ENCODE results near the gene RARA.

The RARA gene

DNA sequence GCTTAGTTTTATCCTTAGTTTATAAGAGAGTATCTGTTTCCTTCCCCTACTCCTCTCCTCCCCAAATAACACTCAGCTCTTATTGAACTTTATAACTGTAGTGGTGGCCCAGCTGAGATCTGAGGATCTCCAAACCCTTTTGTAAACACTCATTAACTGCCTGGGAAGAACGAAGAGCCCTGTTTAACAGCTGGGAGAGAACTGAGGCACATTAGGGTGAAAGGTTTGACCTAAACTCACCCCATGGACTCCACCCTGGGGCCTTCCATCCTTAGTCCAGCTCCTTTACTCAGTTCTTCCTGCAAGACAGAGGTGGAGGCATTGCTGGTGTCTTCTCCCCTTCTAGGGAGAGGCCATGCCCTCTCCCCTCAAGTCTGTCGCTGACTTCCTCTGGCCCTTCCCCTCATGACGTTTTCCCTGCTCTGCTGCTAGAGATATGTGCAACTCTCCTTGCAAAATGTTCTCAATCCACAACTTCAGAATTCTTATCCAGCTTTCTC lies 1.2 kb upstream of the RARA start:
- H3K9ac ChIP-seq (ENCODE audit: low read depth in 1 of 2, low read length in 2 of 2): peak overlapping the region; percentile 28 to 34
- no peaks in the 10 kb centered on the region for H3K27me3 ChIP-seq (ENCODE audit: control insufficient read depth in 2 of 2, insufficient read depth in 2 of 2, low read length in 2 of 2)
- H3K4me3 ChIP-seq (ENCODE audit: low read length in 2 of 2): peak overlapping the region in 1 of 2 donors; percentile 13
- no peaks in the 10 kb centered on the region for H3K36me3 ChIP-seq (ENCODE audit: control insufficient read depth in 2 of 2, insufficient read depth in 2 of 2, low read length in 2 of 2)
- H3K4me1 ChIP-seq (ENCODE audit: control insufficient read depth in 2 of 2, insufficient read depth in 2 of 2, low read length in 2 of 2): peaks cover 65 to 71% of the 10 kb centered on the region in 2 donors
- H3K9me3 ChIP-seq (ENCODE audit: control insufficient read depth in 2 of 2, low read length in 2 of 2): no peaks in the 10 kb centered on the region
- peak overlapping the region; percentile 58 to 74 for H3K27ac ChIP-seq (ENCODE audit: low read depth in 2 of 2, low read length in 2 of 2)

DNA sequence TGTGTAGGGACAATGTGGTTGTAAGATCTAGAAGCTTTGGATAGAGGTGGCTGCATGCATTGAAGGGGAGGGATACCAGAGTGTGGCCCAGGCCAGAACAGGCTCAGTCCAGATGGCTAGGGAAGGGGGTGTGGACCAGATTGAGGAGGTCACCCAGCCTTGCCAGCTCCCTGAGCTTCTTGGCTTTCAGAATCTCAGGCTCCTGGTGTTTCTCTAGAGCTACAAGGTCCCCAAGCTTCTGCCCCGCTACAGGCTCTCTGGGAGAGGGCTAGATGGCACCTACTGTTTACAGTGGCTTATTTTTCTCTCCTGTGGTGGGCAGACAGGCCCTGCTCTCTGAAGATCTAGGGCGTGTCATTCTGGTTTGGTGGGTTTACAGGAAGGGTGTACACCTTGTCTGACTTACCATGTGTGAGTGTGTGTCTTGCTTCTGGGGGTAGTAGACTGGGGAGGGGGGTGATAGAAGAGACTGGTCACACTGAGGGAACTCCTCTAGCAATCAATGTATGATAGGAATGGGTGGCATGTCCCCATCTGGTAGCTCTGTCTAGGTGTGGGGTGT lies 1.1 kb downstream of the RARA start:
- Histone ChIP-seq H3K9me3 (ENCODE audit: control insufficient read depth in 2 of 2, low read length in 2 of 2) (no peaks in the 10 kb centered on the region), H3K36me3 (ENCODE audit: control insufficient read depth in 2 of 2, insufficient read depth in 2 of 2, low read length in 2 of 2) (no peaks in the 10 kb centered on the region), H3K4me3 (ENCODE audit: low read length in 2 of 2) (peak overlapping the region; percentile 74 to 84), H3K4me1 (ENCODE audit: control insufficient read depth in 2 of 2, insufficient read depth in 2 of 2, low read length in 2 of 2) (peaks cover 70 to 73% of the 10 kb centered on the region in 2 donors), H3K9ac (ENCODE audit: low read depth in 1 of 2, low read length in 2 of 2) (peak overlapping the region; percentile 32 to 72), H3K27ac (ENCODE audit: low read depth in 2 of 2, low read length in 2 of 2) (no peak overlapping the region), H3K27me3 (ENCODE audit: control insufficient read depth in 2 of 2, insufficient read depth in 2 of 2, low read length in 2 of 2) (no peaks in the 10 kb centered on the region)

DNA sequence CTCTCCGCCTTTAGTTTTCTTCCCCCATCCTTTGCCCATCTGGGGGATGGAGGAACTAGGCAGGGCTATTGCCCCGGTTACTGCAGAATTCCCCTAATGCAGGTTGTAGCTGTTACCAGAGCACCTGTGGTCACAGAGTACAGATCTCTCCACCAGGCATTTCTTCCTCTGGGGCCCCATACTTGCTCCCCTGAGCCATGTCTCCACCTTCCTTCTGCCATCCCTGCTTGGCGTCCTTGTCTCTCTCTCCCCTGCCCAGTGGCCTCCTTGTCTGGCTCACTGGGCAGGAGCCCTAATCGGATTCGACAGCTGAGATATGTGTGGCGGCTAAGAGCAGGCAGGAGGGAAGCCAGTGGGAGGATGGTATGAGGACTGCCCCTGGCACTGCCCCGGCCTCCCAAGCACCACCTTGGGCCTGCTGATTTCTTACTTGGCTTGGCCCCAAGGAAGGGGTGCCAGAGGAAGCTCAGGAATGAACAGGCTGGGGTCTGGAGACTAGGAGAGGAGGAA lies 2.0 kb downstream of the RARA start:
- Histone ChIP-seq H3K4me1 (ENCODE audit: control insufficient read depth in 2 of 2, insufficient read depth in 2 of 2, low read length in 2 of 2) (peaks cover 76 to 79% of the 10 kb centered on the region in 2 donors), H3K36me3 (ENCODE audit: control insufficient read depth in 2 of 2, insufficient read depth in 2 of 2, low read length in 2 of 2) (no peaks in the 10 kb centered on the region), H3K9ac (ENCODE audit: low read depth in 1 of 2, low read length in 2 of 2) (no peak overlapping the region), H3K27ac (ENCODE audit: low read depth in 2 of 2, low read length in 2 of 2) (peak overlapping the region in 1 of 2 donors; percentile 23), H3K4me3 (ENCODE audit: low read length in 2 of 2) (no peak overlapping the region), H3K27me3 (ENCODE audit: control insufficient read depth in 2 of 2, insufficient read depth in 2 of 2, low read length in 2 of 2) (no peaks in the 10 kb centered on the region), H3K9me3 (ENCODE audit: control insufficient read depth in 2 of 2, low read length in 2 of 2) (no peaks in the 10 kb centered on the region)

DNA sequence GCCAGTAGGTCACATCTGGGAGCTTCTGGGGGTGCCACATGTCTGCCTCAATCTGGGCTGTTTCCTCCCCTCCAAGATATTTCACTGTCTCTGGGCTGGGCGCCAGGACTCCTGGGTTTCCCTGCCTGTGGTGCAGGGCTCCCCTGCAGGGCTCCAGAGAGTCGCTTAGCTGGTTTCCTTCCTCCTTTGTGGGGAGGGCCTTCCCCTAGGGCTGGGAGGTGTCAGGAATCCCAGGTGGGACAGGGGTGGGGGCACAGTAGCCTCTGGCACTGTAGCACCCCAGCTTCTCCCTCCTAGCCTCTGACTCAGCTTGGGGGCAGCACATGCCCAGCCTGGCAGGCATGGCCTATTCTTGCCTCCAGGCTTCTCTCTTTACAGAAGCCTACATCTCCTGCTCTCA lies 2.6 kb downstream of the RARA start:
- Histone ChIP-seq H3K4me3 (ENCODE audit: low read length in 2 of 2) (no peak overlapping the region), H3K9ac (ENCODE audit: low read depth in 1 of 2, low read length in 2 of 2) (no peak overlapping the region), H3K4me1 (ENCODE audit: control insufficient read depth in 2 of 2, insufficient read depth in 2 of 2, low read length in 2 of 2) (peaks cover 77 to 80% of the 10 kb centered on the region in 2 donors), H3K9me3 (ENCODE audit: control insufficient read depth in 2 of 2, low read length in 2 of 2) (no peaks in the 10 kb centered on the region), H3K36me3 (ENCODE audit: control insufficient read depth in 2 of 2, insufficient read depth in 2 of 2, low read length in 2 of 2) (no peaks in the 10 kb centered on the region), H3K27me3 (ENCODE audit: control insufficient read depth in 2 of 2, insufficient read depth in 2 of 2, low read length in 2 of 2) (no peaks in the 10 kb centered on the region), H3K27ac (ENCODE audit: low read depth in 2 of 2, low read length in 2 of 2) (peak overlapping the region in 1 of 2 donors; percentile 23)

DNA sequence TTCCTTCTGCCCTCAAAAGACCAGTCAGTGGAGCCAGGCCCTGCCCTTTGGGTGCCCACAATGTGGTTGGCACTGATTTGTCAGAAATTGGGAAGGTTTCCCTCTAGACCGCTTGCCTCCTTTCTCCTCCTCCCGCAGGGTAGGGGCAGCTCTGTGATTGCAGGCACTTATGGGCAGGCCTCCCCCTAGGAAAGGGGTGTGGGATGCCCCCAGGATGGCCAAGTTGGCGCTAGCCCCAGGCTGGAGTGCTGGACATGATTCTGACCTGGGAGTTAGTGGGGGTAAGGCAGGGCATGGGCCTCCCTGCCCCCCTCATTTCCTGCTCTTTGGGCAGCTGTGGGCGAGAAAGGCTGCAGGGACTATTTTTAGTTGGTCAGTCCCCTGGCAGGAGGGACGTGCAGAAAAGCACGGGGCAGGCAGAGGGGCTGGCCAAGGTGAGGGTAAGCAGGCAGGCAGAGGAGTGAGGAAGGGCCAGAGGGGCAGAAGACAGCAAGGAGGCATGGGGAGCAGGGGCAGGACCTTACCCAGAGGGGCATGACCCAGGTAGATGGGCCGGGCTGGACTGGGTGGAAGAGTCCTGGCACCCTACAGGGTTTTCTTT lies 3.3 kb downstream of the RARA start:
- Histone ChIP-seq H3K36me3 (ENCODE audit: control insufficient read depth in 2 of 2, insufficient read depth in 2 of 2, low read length in 2 of 2) (no peaks in the 10 kb centered on the region), H3K9me3 (ENCODE audit: control insufficient read depth in 2 of 2, low read length in 2 of 2) (no peaks in the 10 kb centered on the region), H3K27ac (ENCODE audit: low read depth in 2 of 2, low read length in 2 of 2) (peak overlapping the region in 1 of 2 donors; percentile 23), H3K4me3 (ENCODE audit: low read length in 2 of 2) (no peak overlapping the region), H3K27me3 (ENCODE audit: control insufficient read depth in 2 of 2, insufficient read depth in 2 of 2, low read length in 2 of 2) (no peaks in the 10 kb centered on the region), H3K9ac (ENCODE audit: low read depth in 1 of 2, low read length in 2 of 2) (no peak overlapping the region), H3K4me1 (ENCODE audit: control insufficient read depth in 2 of 2, insufficient read depth in 2 of 2, low read length in 2 of 2) (peaks cover 77 to 80% of the 10 kb centered on the region in 2 donors)

DNA sequence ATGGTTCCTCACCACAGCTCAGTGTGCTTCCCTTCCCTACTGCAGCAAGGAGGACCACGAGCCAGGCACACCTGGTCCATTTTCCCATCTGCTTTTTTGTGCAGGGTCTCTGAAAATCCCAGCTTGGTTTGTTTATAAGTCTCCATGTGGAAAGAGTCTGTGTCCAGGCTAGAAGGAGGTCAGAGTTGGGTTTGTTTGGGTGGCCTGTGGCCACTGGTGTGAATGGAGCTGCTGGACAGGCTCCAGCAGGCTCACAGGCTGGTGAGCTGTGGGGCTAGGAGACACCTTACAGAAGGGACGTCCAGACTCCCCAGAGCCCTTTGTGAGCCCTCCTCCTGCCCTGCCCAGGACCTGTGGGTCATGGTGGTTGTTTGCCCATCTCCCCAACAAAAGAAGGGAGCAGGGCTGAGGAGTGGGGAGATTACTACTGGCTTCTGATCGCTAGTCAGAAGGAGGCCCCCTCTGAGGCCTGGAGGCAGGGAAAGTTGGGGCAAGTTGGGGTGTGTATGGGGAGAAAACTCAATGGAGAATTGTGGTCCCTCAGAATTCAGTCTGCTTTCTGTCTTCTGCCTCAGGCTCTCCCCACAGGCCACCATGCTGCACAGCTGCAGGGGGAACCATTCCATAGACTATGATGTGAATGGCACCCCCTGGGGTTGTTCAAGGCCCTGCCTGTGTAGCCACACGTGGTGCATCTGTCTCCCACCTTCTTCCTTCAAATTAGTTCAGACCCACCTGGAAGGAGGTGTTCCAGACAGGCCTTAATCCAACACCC lies 4.1 kb downstream of the RARA start:
- Histone ChIP-seq H3K4me1 (ENCODE audit: control insufficient read depth in 2 of 2, insufficient read depth in 2 of 2, low read length in 2 of 2) (peaks cover 74 to 77% of the 10 kb centered on the region in 2 donors), H3K36me3 (ENCODE audit: control insufficient read depth in 2 of 2, insufficient read depth in 2 of 2, low read length in 2 of 2) (no peaks in the 10 kb centered on the region), H3K9me3 (ENCODE audit: control insufficient read depth in 2 of 2, low read length in 2 of 2) (no peaks in the 10 kb centered on the region), H3K27ac (ENCODE audit: low read depth in 2 of 2, low read length in 2 of 2) (no peak overlapping the region), H3K4me3 (ENCODE audit: low read length in 2 of 2) (no peak overlapping the region), H3K9ac (ENCODE audit: low read depth in 1 of 2, low read length in 2 of 2) (no peak overlapping the region), H3K27me3 (ENCODE audit: control insufficient read depth in 2 of 2, insufficient read depth in 2 of 2, low read length in 2 of 2) (no peaks in the 10 kb centered on the region)

DNA sequence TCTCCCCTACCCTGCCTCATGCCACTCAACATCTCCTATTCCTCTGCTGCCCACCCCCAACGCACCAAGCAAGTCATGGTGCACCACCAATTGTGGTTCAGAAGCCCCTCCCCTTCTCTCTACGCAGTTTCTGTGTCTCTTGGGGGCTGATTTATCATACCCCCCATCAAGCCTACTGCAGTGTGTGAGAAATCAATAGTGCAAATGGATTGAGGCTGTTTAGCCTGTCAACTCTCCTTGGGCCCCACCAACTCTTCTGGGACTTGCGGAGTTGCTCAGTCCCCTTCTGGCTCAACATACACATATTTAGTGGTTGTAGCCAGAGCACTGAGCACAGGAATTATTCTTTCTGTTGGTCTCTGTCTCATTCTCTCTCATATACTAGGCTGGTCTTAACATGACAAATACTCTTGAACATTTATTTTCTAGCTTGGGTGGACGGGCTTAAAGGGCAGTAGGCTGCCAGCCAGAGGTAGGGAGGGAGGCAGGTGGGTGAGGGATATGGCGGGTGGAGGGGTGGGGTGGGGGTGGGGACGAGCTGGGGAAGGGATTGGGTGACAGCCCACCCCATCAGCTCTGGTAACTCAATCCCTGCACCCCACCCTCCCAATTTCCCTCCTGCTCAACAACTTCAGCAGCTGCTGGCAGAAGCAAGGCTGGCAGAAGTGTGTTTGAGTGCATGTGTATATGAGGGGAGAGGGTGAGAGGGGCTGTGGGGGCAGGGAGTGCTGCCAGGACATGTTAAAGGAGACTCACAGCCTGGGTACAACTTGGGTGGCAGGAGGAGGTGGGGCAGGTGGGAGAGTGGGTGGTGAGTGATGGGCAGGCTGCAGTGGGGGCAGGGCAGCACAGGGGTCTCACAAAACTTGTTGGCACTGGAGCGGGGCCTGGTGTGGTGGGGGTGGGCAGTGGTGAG lies 4.9 kb downstream of the RARA start:
- Histone ChIP-seq H3K9me3 (ENCODE audit: control insufficient read depth in 2 of 2, low read length in 2 of 2) (no peaks in the 10 kb centered on the region), H3K4me3 (ENCODE audit: low read length in 2 of 2) (no peak overlapping the region), H3K36me3 (ENCODE audit: control insufficient read depth in 2 of 2, insufficient read depth in 2 of 2, low read length in 2 of 2) (no peaks in the 10 kb centered on the region), H3K27me3 (ENCODE audit: control insufficient read depth in 2 of 2, insufficient read depth in 2 of 2, low read length in 2 of 2) (no peaks in the 10 kb centered on the region), H3K27ac (ENCODE audit: low read depth in 2 of 2, low read length in 2 of 2) (no peak overlapping the region), H3K9ac (ENCODE audit: low read depth in 1 of 2, low read length in 2 of 2) (no peak overlapping the region), H3K4me1 (ENCODE audit: control insufficient read depth in 2 of 2, insufficient read depth in 2 of 2, low read length in 2 of 2) (peaks cover 68 to 75% of the 10 kb centered on the region in 2 donors)

DNA sequence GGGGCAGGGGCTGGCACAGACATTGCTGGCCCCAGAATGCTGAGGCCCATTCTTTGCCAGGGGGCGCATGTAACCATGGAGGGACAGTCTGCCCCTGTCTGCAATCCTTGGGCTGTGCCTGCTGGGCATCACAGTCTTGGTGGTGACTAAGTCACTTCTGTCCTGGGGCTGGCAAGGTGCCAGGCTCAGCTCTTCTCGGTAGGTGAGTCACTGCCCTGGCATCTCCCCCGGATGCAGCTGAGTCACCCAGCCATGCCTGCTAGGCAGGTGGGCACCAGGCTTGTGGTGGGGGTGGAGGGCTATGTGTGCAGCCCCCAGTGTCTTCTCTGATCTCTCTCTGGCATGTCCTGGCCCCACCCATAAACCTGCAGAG lies 5.6 kb downstream of the RARA start:
- H3K4me3 ChIP-seq (ENCODE audit: low read length in 2 of 2): no peak overlapping the region
- H3K4me1 ChIP-seq (ENCODE audit: control insufficient read depth in 2 of 2, insufficient read depth in 2 of 2, low read length in 2 of 2): peaks cover 66 to 72% of the 10 kb centered on the region in 2 donors
- no peak overlapping the region for H3K9ac ChIP-seq (ENCODE audit: low read depth in 1 of 2, low read length in 2 of 2)
- H3K9me3 ChIP-seq (ENCODE audit: control insufficient read depth in 2 of 2, low read length in 2 of 2): no peaks in the 10 kb centered on the region
- no peaks in the 10 kb centered on the region for H3K27me3 ChIP-seq (ENCODE audit: control insufficient read depth in 2 of 2, insufficient read depth in 2 of 2, low read length in 2 of 2)
- no peaks in the 10 kb centered on the region for H3K36me3 ChIP-seq (ENCODE audit: control insufficient read depth in 2 of 2, insufficient read depth in 2 of 2, low read length in 2 of 2)
- no peak overlapping the region for H3K27ac ChIP-seq (ENCODE audit: low read depth in 2 of 2, low read length in 2 of 2)

DNA sequence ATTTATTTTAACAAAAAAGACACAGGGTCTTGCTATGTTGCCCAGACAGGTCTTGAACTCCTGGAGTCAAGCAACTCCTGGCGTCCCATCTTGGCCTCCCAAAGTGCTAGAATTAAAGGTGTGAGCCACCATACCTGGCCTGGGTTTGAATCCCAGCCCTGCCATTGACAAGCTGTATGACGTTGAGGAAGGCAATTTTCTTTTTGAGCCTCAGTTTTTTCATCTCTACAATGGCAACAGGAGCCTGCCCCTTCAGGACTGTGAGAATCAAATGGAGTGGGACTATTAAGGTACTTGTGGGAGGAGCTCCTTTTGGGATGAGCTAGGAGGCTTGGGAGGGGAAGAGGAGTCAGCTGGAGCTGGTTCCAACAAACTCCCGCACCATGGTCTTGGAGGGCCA lies 6.2 kb downstream of the RARA start:
- H3K4me3 ChIP-seq (ENCODE audit: low read length in 2 of 2): no peak overlapping the region
- no peak overlapping the region for H3K27ac ChIP-seq (ENCODE audit: low read depth in 2 of 2, low read length in 2 of 2)
- H3K4me1 ChIP-seq (ENCODE audit: control insufficient read depth in 2 of 2, insufficient read depth in 2 of 2, low read length in 2 of 2): peaks cover 63 to 70% of the 10 kb centered on the region in 2 donors
- no peaks in the 10 kb centered on the region for H3K9me3 ChIP-seq (ENCODE audit: control insufficient read depth in 2 of 2, low read length in 2 of 2)
- no peaks in the 10 kb centered on the region for H3K27me3 ChIP-seq (ENCODE audit: control insufficient read depth in 2 of 2, insufficient read depth in 2 of 2, low read length in 2 of 2)
- H3K9ac ChIP-seq (ENCODE audit: low read depth in 1 of 2, low read length in 2 of 2): no peak overlapping the region
- H3K36me3 ChIP-seq (ENCODE audit: control insufficient read depth in 2 of 2, insufficient read depth in 2 of 2, low read length in 2 of 2): no peaks in the 10 kb centered on the region
